ENCODE measurements around the gene CLCN6. TPM values are rescaled to one million over a fixed set of nuclear protein-coding genes. Genes with fewer than 3 reads are reported as not detected.

The CLCN6 gene
- total RNA-seq, 1 donor from 2014 or later: 30.4 TPM

DNA sequence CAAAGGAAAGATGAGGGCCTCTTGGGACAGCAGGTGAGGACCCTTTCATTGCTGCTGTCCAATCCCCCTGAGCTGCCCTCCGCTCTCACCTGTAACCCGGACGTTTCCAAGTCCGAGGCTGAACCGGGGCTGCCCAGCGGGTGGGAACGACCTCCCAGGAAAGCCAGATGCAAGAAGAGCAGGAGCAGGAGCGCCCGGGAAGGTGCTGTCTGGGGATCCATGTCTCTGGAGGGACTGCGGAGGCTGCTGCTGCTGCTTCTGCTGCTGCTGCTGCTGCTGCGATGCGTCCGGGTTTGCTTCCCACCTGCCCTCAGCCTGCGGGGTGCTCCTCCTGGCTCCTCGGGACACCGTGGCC lies 52.6 kb downstream of the CLCN6 start, which contains the start of gene NPPB:
Gene NPPB (minus strand): TSS at position 333 of the 355 bp plus-strand sequence. CDS start 112 bp downstream, at position 221.
- no peak within 1 kb of the TSS for H3K27ac Mint-ChIP-seq (ENCODE audit: unreplicated experiment)
- peaks cover 3% of the 10 kb centered on the region for H3K4me1 Mint-ChIP-seq (ENCODE audit: unreplicated experiment)
- TF ChIP-seq, protein P1, sequence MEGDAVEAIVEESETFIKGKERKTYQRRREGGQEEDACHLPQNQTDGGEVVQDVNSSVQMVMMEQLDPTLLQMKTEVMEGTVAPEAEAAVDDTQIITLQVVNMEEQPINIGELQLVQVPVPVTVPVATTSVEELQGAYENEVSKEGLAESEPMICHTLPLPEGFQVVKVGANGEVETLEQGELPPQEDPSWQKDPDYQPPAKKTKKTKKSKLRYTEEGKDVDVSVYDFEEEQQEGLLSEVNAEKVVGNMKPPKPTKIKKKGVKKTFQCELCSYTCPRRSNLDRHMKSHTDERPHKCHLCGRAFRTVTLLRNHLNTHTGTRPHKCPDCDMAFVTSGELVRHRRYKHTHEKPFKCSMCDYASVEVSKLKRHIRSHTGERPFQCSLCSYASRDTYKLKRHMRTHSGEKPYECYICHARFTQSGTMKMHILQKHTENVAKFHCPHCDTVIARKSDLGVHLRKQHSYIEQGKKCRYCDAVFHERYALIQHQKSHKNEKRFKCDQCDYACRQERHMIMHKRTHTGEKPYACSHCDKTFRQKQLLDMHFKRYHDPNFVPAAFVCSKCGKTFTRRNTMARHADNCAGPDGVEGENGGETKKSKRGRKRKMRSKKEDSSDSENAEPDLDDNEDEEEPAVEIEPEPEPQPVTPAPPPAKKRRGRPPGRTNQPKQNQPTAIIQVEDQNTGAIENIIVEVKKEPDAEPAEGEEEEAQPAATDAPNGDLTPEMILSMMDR (IDR thresholded peaks at IDR 0.05): no peak
- H3K4me3 Mint-ChIP-seq (ENCODE audit: unreplicated experiment): no peak within 1 kb of the TSS
- H3K9me3 Mint-ChIP-seq (ENCODE audit: unreplicated experiment): peaks cover 3% of the 10 kb centered on the region
- DNase-seq (ENCODE audit: extremely low spot score, unreplicated experiment): no peak
- H3K36me3 Mint-ChIP-seq (ENCODE audit: unreplicated experiment): no peaks in the 10 kb centered on the region
- H3K27me3 Mint-ChIP-seq (ENCODE audit: unreplicated experiment): peaks cover 43% of the 10 kb centered on the region

DNA sequence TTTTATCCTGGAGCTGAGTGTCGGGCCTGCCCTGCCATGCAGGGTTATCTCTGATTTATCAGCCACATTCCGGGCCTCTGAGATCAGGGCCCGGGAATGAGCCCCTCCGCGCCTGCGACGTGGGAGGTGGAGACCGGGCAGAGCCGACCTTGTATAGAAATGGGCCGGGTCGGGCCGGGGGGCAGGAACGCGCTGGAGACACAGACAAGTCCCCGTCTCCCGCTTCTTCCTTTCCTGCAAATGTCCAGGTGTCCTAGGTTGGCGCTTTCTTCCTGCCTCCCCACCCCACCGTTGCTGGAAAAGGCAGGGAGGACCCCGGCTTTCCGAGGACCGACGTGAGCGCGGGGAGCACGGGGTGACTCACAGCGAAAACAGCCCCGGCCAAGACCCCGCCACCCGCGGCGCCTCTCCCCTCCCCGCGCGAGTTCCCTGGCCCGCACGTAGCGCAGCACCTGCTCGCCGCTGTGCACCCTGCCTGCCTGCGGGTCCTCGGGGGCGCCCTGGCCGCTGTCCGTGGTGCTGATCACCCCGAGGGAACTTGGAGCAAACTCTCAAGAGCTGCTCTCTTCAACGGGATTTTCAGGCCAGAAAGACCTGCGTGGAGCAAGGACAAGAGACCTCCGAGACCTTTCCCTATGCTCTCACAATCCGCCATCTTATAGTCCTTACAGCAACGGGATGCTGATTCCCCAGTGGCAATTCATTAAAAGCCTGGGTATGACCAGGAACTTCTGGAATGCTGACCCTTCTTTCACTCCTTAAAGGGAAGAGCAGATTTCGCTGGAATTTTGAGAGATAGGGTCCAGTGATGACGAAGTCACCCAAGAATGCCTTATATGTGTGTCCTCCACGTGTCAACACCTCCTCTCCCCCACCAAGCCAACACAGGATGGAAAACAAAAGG lies 53.2 kb downstream of the CLCN6 start:
- TF ChIP-seq, protein P1 (IDR thresholded peaks at IDR 0.05): no peak
- H3K4me3 Mint-ChIP-seq (ENCODE audit: unreplicated experiment): no peak overlapping the region
- DNase-seq (ENCODE audit: extremely low spot score, unreplicated experiment): no peak
- H3K4me1 Mint-ChIP-seq (ENCODE audit: unreplicated experiment): peaks cover 3% of the 10 kb centered on the region
- H3K27ac Mint-ChIP-seq (ENCODE audit: unreplicated experiment): no peak overlapping the region
- peaks cover 43% of the 10 kb centered on the region for H3K27me3 Mint-ChIP-seq (ENCODE audit: unreplicated experiment)
- H3K36me3 Mint-ChIP-seq (ENCODE audit: unreplicated experiment): no peaks in the 10 kb centered on the region
- peaks cover 3% of the 10 kb centered on the region for H3K9me3 Mint-ChIP-seq (ENCODE audit: unreplicated experiment)

DNA sequence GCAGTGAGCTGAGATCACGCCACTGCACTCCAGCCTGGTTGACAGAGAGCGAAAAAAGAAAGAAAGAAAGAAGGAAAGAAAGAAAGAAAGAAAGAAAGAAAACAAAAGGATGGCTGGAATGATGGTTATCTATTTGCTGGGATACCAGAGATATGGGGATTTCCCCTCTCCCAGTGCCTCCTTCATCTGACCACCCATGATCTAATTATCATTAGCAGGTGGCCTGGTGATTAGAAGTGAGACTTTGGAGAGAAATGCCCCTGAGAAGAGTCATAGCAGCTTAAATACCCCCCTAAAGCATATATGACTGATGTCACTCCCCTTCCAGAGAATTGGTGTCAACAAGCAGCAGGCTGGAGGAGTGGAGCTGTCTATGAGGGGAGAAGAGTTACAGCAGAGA lies 54.1 kb downstream of the CLCN6 start:
- Mint-ChIP-seq H3K27me3 (ENCODE audit: unreplicated experiment) (peaks cover 48% of the 10 kb centered on the region), H3K4me3 (ENCODE audit: unreplicated experiment) (no peak overlapping the region), H3K36me3 (ENCODE audit: unreplicated experiment) (no peaks in the 10 kb centered on the region), H3K4me1 (ENCODE audit: unreplicated experiment) (peaks cover 3% of the 10 kb centered on the region), H3K27ac (ENCODE audit: unreplicated experiment) (no peak overlapping the region), H3K9me3 (ENCODE audit: unreplicated experiment) (peaks cover 3% of the 10 kb centered on the region)
- TF ChIP-seq, protein P1 (IDR thresholded peaks at IDR 0.05): no peak
- no peak for DNase-seq (ENCODE audit: extremely low spot score, unreplicated experiment)

DNA sequence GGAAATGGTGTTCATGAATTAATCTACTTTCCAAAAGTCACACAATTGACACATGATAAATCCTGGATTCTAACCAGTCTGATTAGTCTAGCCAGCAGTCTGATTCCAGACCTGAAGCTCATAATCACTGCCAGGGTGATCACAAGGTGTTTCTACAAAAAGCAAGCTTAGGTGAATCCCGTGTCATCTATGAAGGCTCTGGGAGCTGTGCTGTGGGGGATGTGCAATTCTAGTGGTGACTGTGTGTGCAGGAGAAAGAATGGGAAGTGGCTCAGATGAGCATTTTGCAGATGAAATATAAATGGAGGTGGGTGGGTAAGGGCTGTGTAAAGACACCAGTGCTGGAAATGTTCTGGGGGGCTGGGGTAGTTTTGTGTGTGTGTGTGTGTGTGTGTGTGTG lies 54.6 kb downstream of the CLCN6 start:
- no peak overlapping the region for H3K27ac Mint-ChIP-seq (ENCODE audit: unreplicated experiment)
- H3K27me3 Mint-ChIP-seq (ENCODE audit: unreplicated experiment): peaks cover 52% of the 10 kb centered on the region

DNA sequence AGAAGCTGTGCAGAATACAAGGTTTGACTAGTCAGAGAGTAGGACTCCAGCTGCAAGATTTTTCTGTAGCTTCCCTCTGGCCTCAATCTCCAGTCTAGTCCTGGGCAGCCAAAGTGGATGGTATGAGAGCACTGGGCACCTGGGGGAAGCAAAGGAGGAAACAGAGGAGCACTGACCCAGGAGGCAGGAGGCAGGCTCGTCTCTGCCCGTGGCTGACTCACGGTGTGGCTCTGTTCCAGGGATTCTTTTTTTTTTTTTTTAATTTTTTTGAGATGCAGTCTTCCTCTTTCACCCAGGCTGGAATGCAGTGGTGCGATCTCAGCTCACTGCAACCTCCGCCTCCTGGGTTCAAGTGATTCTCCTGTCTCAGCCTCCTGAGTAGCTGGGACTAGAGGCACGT lies 56.9 kb downstream of the CLCN6 start:
- Mint-ChIP-seq H3K27me3 (ENCODE audit: unreplicated experiment) (peaks cover 49% of the 10 kb centered on the region), H3K36me3 (ENCODE audit: unreplicated experiment) (no peaks in the 10 kb centered on the region), H3K27ac (ENCODE audit: unreplicated experiment) (no peak overlapping the region), H3K4me3 (ENCODE audit: unreplicated experiment) (no peak overlapping the region), H3K4me1 (ENCODE audit: unreplicated experiment) (peaks cover 3% of the 10 kb centered on the region), H3K9me3 (ENCODE audit: unreplicated experiment) (peaks cover 3% of the 10 kb centered on the region)
- no peak for DNase-seq (ENCODE audit: extremely low spot score, unreplicated experiment)
- TF ChIP-seq, protein P1 (IDR thresholded peaks at IDR 0.05): no peak

More for the DNA sequence above, 54.6 kb downstream of the CLCN6 start:
- H3K36me3 Mint-ChIP-seq (ENCODE audit: unreplicated experiment): no peaks in the 10 kb centered on the region
- no peak overlapping the region for H3K4me3 Mint-ChIP-seq (ENCODE audit: unreplicated experiment)
- H3K9me3 Mint-ChIP-seq (ENCODE audit: unreplicated experiment): peaks cover 3% of the 10 kb centered on the region
- TF ChIP-seq, protein P1 (IDR thresholded peaks at IDR 0.05): no peak
- no peak for DNase-seq (ENCODE audit: extremely low spot score, unreplicated experiment)
- H3K4me1 Mint-ChIP-seq (ENCODE audit: unreplicated experiment): peaks cover 3% of the 10 kb centered on the region
